Nephron progenitor cell (in vitro differentiated cells): ENCODE data around the gene RPS18.

Source experiments
- DNase-seq: peaks from one replicate; pipeline ENCODE4 v3.0.0; 2021
- H3K27ac Mint-ChIP-seq: 2 replicates; pipeline ENCODE4 v1.8.0; 2021; ENCODE audit warnings: mild to moderate bottlenecking, moderate library complexity, mixed read lengths
- H3K27me3 Mint-ChIP-seq: 2 replicates; pipeline ENCODE4 v1.8.0; 2021; ENCODE audit warnings: mild to moderate bottlenecking, low read depth, mixed read lengths; ENCODE audit not compliant: poor library complexity
- H3K36me3 Mint-ChIP-seq: 2 replicates; pipeline ENCODE4 v1.8.0; 2021; ENCODE audit warnings: low read depth, mixed read lengths
- H3K4me1 Mint-ChIP-seq: 2 replicates; pipeline ENCODE4 v1.8.0; 2021; ENCODE audit warnings: mixed read lengths
- H3K4me3 Mint-ChIP-seq: 2 replicates; pipeline ENCODE4 v1.8.0; 2021; ENCODE audit warnings: mild to moderate bottlenecking, moderate library complexity, mixed read lengths
- H3K9me3 Mint-ChIP-seq: 2 replicates; pipeline ENCODE4 v1.8.0; 2021; ENCODE audit warnings: mild to moderate bottlenecking, moderate library complexity, mixed read lengths
- CTCF ChIP-seq: fragments of 200-600 bp; sonication (generic); IDR thresholded peaks from 2 replicates; pipeline ENCODE4 v1.5.0; 2021; ENCODE audit warnings: antibody characterized with exemption

Gene RPS18

GRCh38 chr6:33292996-33293682 is 21.3 kb downstream of the RPS18 start:
- H3K9me3 Mint-ChIP-seq: no peaks in the 10 kb centered on the region
- peaks cover 52% of the 10 kb centered on the region for H3K4me1 Mint-ChIP-seq
- TF ChIP-seq CTCF: no peak
- H3K4me3 Mint-ChIP-seq: no peak overlapping the region
- H3K27me3 Mint-ChIP-seq: no peaks in the 10 kb centered on the region
- no peak for DNase-seq
- H3K27ac Mint-ChIP-seq: no peak overlapping the region
- H3K36me3 Mint-ChIP-seq: peaks cover 13% of the 10 kb centered on the region

GRCh38 chr6:33294086-33294823 is 22.4 kb downstream of the RPS18 start:
- no peaks in the 10 kb centered on the region for H3K9me3 Mint-ChIP-seq
- H3K27me3 Mint-ChIP-seq: no peaks in the 10 kb centered on the region
- no peak overlapping the region for H3K27ac Mint-ChIP-seq
- peaks cover 43% of the 10 kb centered on the region for H3K4me1 Mint-ChIP-seq
- TF ChIP-seq CTCF: no peak
- no peak overlapping the region for H3K4me3 Mint-ChIP-seq
- peaks cover 13% of the 10 kb centered on the region for H3K36me3 Mint-ChIP-seq
- DNase-seq: no peak

GRCh38 chr6:33295621-33296369 is 23.9 kb downstream of the RPS18 start:
- Mint-ChIP-seq H3K27ac (peak overlapping the region; percentile 86), H3K4me1 (peaks cover 39% of the 10 kb centered on the region), H3K4me3 (peak overlapping the region; percentile 98), H3K9me3 (no peaks in the 10 kb centered on the region), H3K36me3 (peaks cover 13% of the 10 kb centered on the region), H3K27me3 (no peaks in the 10 kb centered on the region)
- no peak for DNase-seq
- TF ChIP-seq CTCF: no peak

GRCh38 chr6:33296797-33297405 is 25.0 kb downstream of the RPS18 start:
- Mint-ChIP-seq H3K36me3 (peaks cover 13% of the 10 kb centered on the region), H3K4me1 (peaks cover 43% of the 10 kb centered on the region), H3K27me3 (no peaks in the 10 kb centered on the region), H3K27ac (no peak overlapping the region), H3K4me3 (peak overlapping the region; percentile 98), H3K9me3 (no peaks in the 10 kb centered on the region)
- no peak for DNase-seq
- no peak for TF ChIP-seq CTCF

GRCh38 chr6:33297406-33297955 is 25.6 kb downstream of the RPS18 start:
- DNase-seq: peak; percentile 59
- H3K27ac Mint-ChIP-seq: peak overlapping the region; percentile 61
- H3K9me3 Mint-ChIP-seq: no peaks in the 10 kb centered on the region
- peaks cover 13% of the 10 kb centered on the region for H3K36me3 Mint-ChIP-seq
- H3K4me1 Mint-ChIP-seq: peaks cover 43% of the 10 kb centered on the region
- no peaks in the 10 kb centered on the region for H3K27me3 Mint-ChIP-seq
- H3K4me3 Mint-ChIP-seq: peak overlapping the region; percentile 98
- no peak for TF ChIP-seq CTCF
